Left colon (tissue), 2 donors: ENCODE measurements around the gene LRMDA. TPM values are rescaled to one million over a fixed set of nuclear protein-coding genes. Genes with fewer than 3 reads are reported as not detected.
A peak's percentile ranks its signal among the peaks of the same experiment; 100 is the strongest.

Experiments used
- ATAC-seq: fragments of 200-7000 bp; cut with Tn5 transposase; one replicate; pipeline ENCODE4 v1.9.1; 2020; ENCODE audit warnings: mild to moderate bottlenecking, moderate library complexity
- DNase-seq, 2 donors: peaks; one replicate each; pipeline ENCODE4 v3.0.0-alpha.2; 2020
- intact Hi-C, 2 donors: fragments of 100-400 bp; cut with DNase I in 1 of 2; cut with micrococcal nuclease in 1 of 2; formaldehyde crosslinking; loops; one replicate each; pipeline versions ENCODE4 v1.11.2 to v1.14.0; 2022; cut with DNase I, micrococcal nuclease
- total RNA-seq, 2 donors: library from RNA; stranded (reverse); fragmentation: NEBNext Ultra II Directional; extraction: Animal tissue kit (Norgen Biotek cat#: 25700); gene quantifications; one replicate each; pipeline ENCODE4 v1.2.1, GENCODE V29; 2021
- donor health status: DM: no; HTN: no; CAD: no.
- donor health status: DM: yes; HTN: yes; CAD: no.

LRMDA gene
- total RNA-seq, 2 donors from 2014 or later, result 8.1 to 10.6 TPM

DNA sequence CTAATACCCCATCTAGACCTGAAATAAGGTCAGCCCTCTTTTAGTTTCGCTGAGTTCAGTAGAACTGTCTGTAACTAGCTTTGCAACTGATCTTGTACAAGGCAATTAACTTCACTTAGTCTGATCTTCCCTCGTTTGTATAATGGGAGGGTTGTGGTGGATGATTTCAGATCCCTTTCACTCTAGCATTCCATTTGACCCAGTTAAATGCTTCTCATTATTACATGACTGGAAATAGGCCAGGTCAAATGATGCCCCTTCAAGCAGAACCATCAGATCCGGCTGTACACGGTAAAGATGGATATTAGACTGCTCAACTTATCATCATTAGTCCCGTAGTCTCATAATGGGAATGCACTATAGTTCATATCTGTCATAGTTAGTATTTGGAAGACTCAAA is 1009.0 kb downstream of the LRMDA start:
- ATAC-seq, result no peak
- DNase-seq, result no peak
- intact Hi-C loops, result no loop called here

DNA sequence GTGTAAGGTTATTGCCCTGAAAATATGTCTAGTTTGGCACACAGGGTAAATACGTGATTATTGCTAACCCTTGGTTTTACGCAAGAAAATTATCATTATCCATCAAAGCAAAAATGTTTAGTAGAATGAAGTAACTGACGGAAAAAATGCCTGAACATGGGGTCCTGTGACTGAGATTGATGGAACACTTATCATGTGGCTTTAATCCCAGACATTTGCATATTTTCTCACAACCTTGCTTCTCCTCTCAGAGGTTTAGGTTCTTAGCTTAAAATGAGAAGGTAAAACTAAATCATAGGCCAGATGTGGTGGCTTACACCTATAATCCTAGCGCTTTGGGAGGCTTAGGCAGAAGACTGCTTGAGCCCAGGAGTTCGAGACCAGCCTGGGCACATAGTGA is 1010.7 kb downstream of the LRMDA start:
- intact Hi-C loops, result no loop called here
- no peak for DNase-seq
- no peak for ATAC-seq

GRCh38 chr10:76444034-76444800 is 1012.8 kb downstream of the LRMDA start:
- ATAC-seq (peak; percentile 74), DNase-seq (no peak)
- intact Hi-C loops, result no loop called here

DNA sequence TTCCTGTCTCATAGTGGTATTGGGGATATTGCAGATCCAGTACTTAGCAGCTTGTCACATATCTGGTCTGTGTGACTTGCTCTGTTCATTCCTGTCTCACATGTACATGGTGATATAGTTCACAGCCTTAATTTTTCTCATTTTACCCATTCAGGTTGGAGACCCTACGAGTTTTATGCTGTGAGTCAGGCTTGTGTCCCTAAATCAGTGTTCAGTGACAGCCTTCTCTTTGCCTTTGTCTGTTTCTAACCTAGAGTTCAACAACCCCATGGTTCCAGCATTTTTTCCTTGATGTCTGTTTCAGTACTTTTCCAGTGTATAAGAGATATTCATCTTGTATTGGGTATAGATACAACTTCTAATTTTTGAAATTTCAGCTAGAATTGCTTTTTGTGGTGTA is 1016.2 kb downstream of the LRMDA start:
- ATAC-seq (no peak), DNase-seq (no peak)
- intact Hi-C loops, result no loop called here

- no peak for DNase-seq
- intact Hi-C loops, result no loop called here
Observed at GRCh38 chr10:76451911-76452310, 1020.5 kb downstream of the LRMDA start.

GRCh38 chr10:76453332-76453731 is 1021.9 kb downstream of the LRMDA start:
- DNase-seq (no peak), ATAC-seq (no peak)
- intact Hi-C loops, result no loop called here

More at GRCh38 chr10:76451911-76452310, 1020.5 kb downstream of the LRMDA start:
- ATAC-seq, result no peak

DNA sequence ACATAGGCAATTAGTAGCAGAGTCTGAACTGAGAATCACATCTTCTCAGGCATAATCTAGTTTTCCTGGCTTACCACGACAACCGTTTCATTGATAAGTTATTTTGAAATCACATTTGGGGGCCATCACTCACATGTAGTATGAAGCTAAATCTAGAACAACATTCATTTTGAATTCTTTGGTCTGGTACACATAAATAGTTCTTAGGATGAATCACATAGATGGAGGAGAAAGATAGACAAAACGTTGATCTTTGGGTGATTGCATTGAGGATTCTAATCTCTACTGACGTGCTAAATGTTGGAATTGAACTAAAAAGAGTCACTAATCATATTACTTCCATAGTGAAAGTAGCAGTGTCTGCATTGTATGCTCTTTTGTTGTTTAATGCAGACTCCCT is 1022.6 kb downstream of the LRMDA start:
- ATAC-seq, result no peak
- DNase-seq, result no peak
- intact Hi-C loops, result no loop called here

- DNase-seq (no peak), ATAC-seq (no peak)
- intact Hi-C loops, result no loop called here
Observed at GRCh38 chr10:76454506-76455140, 1023.2 kb downstream of the LRMDA start.

- ATAC-seq, result no peak
- DNase-seq, result no peak
- intact Hi-C loops, result no loop called here
Observed at GRCh38 chr10:76456197-76456596, 1024.8 kb downstream of the LRMDA start.

- ATAC-seq, result no peak
- DNase-seq, result no peak
- intact Hi-C loops, result no loop called here
Observed at GRCh38 chr10:76459016-76459730, 1027.7 kb downstream of the LRMDA start.

- intact Hi-C loops, result no loop called here
Observed at GRCh38 chr10:76461024-76461423, 1029.6 kb downstream of the LRMDA start.

DNA sequence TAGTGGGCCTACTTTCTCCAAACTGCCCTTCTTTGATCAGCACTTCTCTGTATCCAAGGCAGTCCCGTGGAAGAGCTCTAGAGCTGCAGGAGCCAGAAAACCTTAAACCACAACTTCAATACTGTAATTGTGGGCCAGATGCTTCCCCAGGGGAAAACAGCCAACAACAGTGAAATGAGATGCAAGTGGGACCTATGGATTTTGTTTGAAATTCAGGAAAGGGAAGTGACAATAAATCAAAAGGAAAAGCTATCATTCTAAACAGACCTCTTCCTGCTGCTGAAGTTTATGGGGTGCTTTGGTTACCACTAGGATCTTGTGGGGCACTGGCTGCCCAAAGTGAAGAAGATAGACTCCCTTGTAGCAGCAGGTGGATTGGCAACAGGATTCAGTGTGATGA is 1031.7 kb downstream of the LRMDA start:
- intact Hi-C loops, result no loop called here
- ATAC-seq (no peak), DNase-seq (no peak)

More at GRCh38 chr10:76461024-76461423, 1029.6 kb downstream of the LRMDA start:
- DNase-seq (no peak), ATAC-seq (no peak)

- intact Hi-C loops, result no loop called here
- ATAC-seq (no peak), DNase-seq (no peak)
Observed at GRCh38 chr10:76466836-76467503, 1035.5 kb downstream of the LRMDA start.

DNA sequence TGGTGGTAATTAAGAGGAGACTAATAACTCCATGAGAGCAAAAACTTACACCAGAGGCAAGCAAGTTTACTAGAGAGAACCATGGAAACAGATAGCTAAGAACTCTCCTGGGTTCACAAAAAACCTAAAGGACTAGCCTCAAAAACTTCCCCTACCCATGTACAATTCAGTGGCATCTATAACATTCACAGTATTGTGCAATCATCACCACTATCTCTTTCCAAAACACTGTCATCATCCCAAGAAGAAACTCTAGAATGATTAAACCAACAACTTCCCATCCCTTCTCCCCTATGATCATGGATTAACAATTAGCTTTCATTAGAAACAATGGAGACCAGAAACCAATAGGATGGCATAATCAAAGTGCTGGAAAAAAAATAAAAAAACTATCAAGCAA is 1038.3 kb downstream of the LRMDA start:
- no peak for DNase-seq
- intact Hi-C loops, result no loop called here
- ATAC-seq, result no peak

- ATAC-seq, result no peak
- no peak for DNase-seq
- intact Hi-C loops, result no loop called here
Observed at GRCh38 chr10:76479103-76479790, 1047.8 kb downstream of the LRMDA start.

DNA sequence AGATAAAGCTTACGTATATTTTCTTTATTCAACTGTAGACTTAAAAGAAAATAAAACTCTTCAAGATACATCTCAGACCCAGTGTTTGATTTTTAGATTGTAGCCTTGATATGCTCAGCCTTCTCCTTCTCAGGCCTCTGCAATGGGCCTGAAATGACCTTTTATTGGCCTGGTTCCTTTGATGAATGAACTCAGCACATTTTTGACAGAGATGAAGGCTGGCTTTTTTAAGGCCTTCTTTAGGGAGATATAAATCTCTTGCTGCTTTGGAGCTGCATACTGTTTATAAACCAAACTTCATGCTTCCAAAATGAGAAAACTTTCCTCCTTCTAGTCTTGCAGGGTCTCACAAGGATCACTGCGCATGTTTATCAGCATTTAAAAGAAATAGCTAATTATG is 1049.8 kb downstream of the LRMDA start:
- intact Hi-C loops, result no loop called here
- ATAC-seq, result no peak
- DNase-seq, result no peak

DNA sequence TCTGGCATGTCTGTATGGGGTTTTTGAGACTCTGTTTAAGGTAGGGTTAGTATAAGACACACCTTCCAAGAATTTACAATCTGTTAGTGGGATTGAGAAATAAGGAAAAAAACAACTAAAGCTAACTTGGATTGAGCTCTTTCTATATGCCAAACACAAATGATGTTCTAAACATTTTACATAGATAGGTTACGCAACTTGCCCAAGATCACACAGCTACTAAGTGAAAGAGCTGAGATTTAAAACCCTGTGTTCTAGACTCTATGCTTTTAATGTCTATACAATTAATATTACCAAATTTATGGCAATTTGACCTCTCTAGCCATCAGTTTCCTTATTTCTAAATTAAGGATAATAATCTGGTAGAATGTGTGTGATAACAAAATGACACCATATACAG is 1056.2 kb downstream of the LRMDA start:
- intact Hi-C loops, result no loop called here
- ATAC-seq (no peak), DNase-seq (no peak)

DNA sequence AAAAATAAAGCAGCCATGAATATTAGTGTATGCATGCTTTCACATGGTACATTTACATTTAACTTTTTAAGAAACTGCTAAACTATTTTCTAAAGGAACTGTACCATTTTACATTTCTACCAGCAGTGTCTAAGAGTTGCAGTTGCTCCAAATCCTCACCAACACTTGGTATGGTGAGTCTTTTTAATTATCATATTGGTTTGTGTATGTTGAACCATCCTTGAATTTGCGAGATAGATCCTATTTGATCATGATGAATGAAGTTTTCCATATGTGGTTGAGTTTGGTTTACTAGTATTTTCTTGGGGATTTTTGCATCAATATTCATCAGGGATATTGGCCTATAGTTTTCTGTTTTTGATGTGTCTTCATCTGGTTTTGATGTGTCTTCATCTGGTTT is 1057.2 kb downstream of the LRMDA start:
- intact Hi-C loops, result no loop called here

GRCh38 chr10:76491216-76491615 is 1059.8 kb downstream of the LRMDA start:
- no peak for ATAC-seq
- DNase-seq, result no peak
- intact Hi-C loops, result no loop called here

More for the DNA sequence above, 1057.2 kb downstream of the LRMDA start:
- DNase-seq (no peak), ATAC-seq (no peak)
